ENCODE measurements around the gene BRSK2. TPM values are rescaled to one million over a fixed set of nuclear protein-coding genes. Genes with fewer than 3 reads are reported as not detected.

Gene BRSK2
- polyA plus RNA-seq, 1 experiment: 0.28 TPM

- no peaks in the 10 kb centered on the region for H3K27me3 ChIP-seq (ENCODE audit: control insufficient read depth, insufficient read depth, low read length)
- TF ChIP-seq CTCF (IDR thresholded peaks at IDR 0.05; ENCODE audit: insufficient read depth, low read depth, low read length): no peak
- no peaks in the 10 kb centered on the region for H3K36me3 ChIP-seq (ENCODE audit: control insufficient read depth, insufficient read depth, low read length)
- H3K4me3 ChIP-seq (ENCODE audit: low read depth, low read length): no peak overlapping the region
- POLR2A ChIA-PET: no interaction called here
- CTCF ChIA-PET: interaction anchor here (1.0 to 1.5 kb wide), 2 partner anchors 10 to 292 kb away, joined by 3 read pairs; no protein-coding TSS in a partner anchor
- no peak for DNase-seq (ENCODE audit: low read depth)
Observed at GRCh38 chr11:1494650-1495049, 104.9 kb downstream of the BRSK2 start.

GRCh38 chr11:1496091-1496760, 106.5 kb downstream of the BRSK2 start:
- Histone ChIP-seq H3K27me3 (ENCODE audit: control insufficient read depth, insufficient read depth, low read length) (no peaks in the 10 kb centered on the region), H3K36me3 (ENCODE audit: control insufficient read depth, insufficient read depth, low read length) (no peaks in the 10 kb centered on the region), H3K4me3 (ENCODE audit: low read depth, low read length) (no peak overlapping the region)
- TF ChIP-seq CTCF (IDR thresholded peaks at IDR 0.05; ENCODE audit: insufficient read depth, low read depth, low read length): no peak
- DNase-seq (ENCODE audit: low read depth): no peak
- ChIA-PET CTCF (interaction anchor here (1.0 to 1.5 kb wide), 3 partner anchors 19 to 20 kb away, joined by 3 to 5 read pairs (median 4); no protein-coding TSS in a partner anchor), POLR2A (no interaction called here)

GRCh38 chr11:1496761-1497095, 107.0 kb downstream of the BRSK2 start:
- POLR2A ChIA-PET: no interaction called here
- H3K4me3 ChIP-seq (ENCODE audit: low read depth, low read length): no peak overlapping the region
- no peaks in the 10 kb centered on the region for H3K27me3 ChIP-seq (ENCODE audit: control insufficient read depth, insufficient read depth, low read length)
- CTCF ChIA-PET: interaction anchor here (1.5 kb wide), 1 partner anchor 19 kb away, joined by 4 read pairs; no protein-coding TSS in a partner anchor
- DNase-seq (ENCODE audit: low read depth): no peak
- TF ChIP-seq CTCF (IDR thresholded peaks at IDR 0.05; ENCODE audit: insufficient read depth, low read depth, low read length): no peak
- H3K36me3 ChIP-seq (ENCODE audit: control insufficient read depth, insufficient read depth, low read length): no peaks in the 10 kb centered on the region

GRCh38 chr11:1497600-1497999, 107.9 kb downstream of the BRSK2 start:
- H3K4me3 ChIP-seq (ENCODE audit: low read depth, low read length): no peak overlapping the region
- no peaks in the 10 kb centered on the region for H3K36me3 ChIP-seq (ENCODE audit: control insufficient read depth, insufficient read depth, low read length)
- no peaks in the 10 kb centered on the region for H3K27me3 ChIP-seq (ENCODE audit: control insufficient read depth, insufficient read depth, low read length)
- TF ChIP-seq CTCF (IDR thresholded peaks at IDR 0.05; ENCODE audit: insufficient read depth, low read depth, low read length): no peak
- CTCF ChIA-PET: interaction anchor here (1.5 kb wide), 1 partner anchor 18 kb away, joined by 4 read pairs; no protein-coding TSS in a partner anchor
- DNase-seq (ENCODE audit: low read depth): no peak
- POLR2A ChIA-PET: no interaction called here

- ChIA-PET CTCF (no interaction called here), POLR2A (no interaction called here)
- DNase-seq (ENCODE audit: low read depth): no peak
- H3K4me3 ChIP-seq (ENCODE audit: low read depth, low read length): no peak overlapping the region
- no peaks in the 10 kb centered on the region for H3K36me3 ChIP-seq (ENCODE audit: control insufficient read depth, insufficient read depth, low read length)
- no peaks in the 10 kb centered on the region for H3K27me3 ChIP-seq (ENCODE audit: control insufficient read depth, insufficient read depth, low read length)
- TF ChIP-seq CTCF (IDR thresholded peaks at IDR 0.05; ENCODE audit: insufficient read depth, low read depth, low read length): no peak
Observed at GRCh38 chr11:1498262-1498661, 108.5 kb downstream of the BRSK2 start.
